ENCODE measurements around the gene PARD3. TPM values are rescaled to one million over a fixed set of nuclear protein-coding genes. Genes with fewer than 3 reads are reported as not detected.

Gene PARD3
- total RNA-seq, 2 donors from 2014 or later, result 32.0 to 61.9 TPM

- no peak for DNase-seq (ENCODE audit: low spot score)
- Histone ChIP-seq H3K4me1 (replicated peaks) (no peaks in the 10 kb centered on the region), H3K27me3 (replicated peaks; ENCODE audit: insufficient read depth) (no peaks in the 10 kb centered on the region), H3K4me3 (no peak overlapping the region), H3K9me3 (no peaks in the 10 kb centered on the region), H3K36me3 (no peaks in the 10 kb centered on the region), H3K27ac (no peak overlapping the region)
- no peak for TF ChIP-seq POLR2AphosphoS5 (IDR thresholded peaks at IDR 0.05)
- TF ChIP-seq CTCF (IDR thresholded peaks at IDR 0.05), result no peak
- no peak for TF ChIP-seq POLR2A (IDR thresholded peaks at IDR 0.05)
- WGBS, result 93% methylated on average over 1 of the region's 1 CpG
- intact Hi-C loops (cut with DNase I), result no loop called here
These were observed 751.5 kb downstream of the PARD3 start for GRCh38 chr10:34063592-34063991.

GRCh38 chr10:34061841-34062240, 753.3 kb downstream of the PARD3 start:
- intact Hi-C loops (cut with DNase I), result no loop called here
- Histone ChIP-seq H3K4me1 (replicated peaks) (no peaks in the 10 kb centered on the region), H3K9me3 (no peaks in the 10 kb centered on the region), H3K36me3 (no peaks in the 10 kb centered on the region), H3K4me3 (no peak overlapping the region), H3K27ac (no peak overlapping the region), H3K27me3 (replicated peaks; ENCODE audit: insufficient read depth) (no peaks in the 10 kb centered on the region)
- DNase-seq (ENCODE audit: low spot score), result no peak
- TF ChIP-seq POLR2A (IDR thresholded peaks at IDR 0.05) (no peak), POLR2AphosphoS5 (IDR thresholded peaks at IDR 0.05) (no peak), CTCF (IDR thresholded peaks at IDR 0.05) (no peak)

Small RNA genes lying within 50 kb of the gene (small RNA-seq; reads per million reads assigned to genes)
- gene ELOBP4 (0 reads per million in 2 donors), gene RF00019 (0 reads per million in 2 donors), gene RPL37P18 (0 reads per million in 2 donors)
